ENCODE measurements around the gene HCFC1R1.
A peak's percentile ranks its signal among the peaks of the same experiment; 100 is the strongest.

The HCFC1R1 gene

DNA sequence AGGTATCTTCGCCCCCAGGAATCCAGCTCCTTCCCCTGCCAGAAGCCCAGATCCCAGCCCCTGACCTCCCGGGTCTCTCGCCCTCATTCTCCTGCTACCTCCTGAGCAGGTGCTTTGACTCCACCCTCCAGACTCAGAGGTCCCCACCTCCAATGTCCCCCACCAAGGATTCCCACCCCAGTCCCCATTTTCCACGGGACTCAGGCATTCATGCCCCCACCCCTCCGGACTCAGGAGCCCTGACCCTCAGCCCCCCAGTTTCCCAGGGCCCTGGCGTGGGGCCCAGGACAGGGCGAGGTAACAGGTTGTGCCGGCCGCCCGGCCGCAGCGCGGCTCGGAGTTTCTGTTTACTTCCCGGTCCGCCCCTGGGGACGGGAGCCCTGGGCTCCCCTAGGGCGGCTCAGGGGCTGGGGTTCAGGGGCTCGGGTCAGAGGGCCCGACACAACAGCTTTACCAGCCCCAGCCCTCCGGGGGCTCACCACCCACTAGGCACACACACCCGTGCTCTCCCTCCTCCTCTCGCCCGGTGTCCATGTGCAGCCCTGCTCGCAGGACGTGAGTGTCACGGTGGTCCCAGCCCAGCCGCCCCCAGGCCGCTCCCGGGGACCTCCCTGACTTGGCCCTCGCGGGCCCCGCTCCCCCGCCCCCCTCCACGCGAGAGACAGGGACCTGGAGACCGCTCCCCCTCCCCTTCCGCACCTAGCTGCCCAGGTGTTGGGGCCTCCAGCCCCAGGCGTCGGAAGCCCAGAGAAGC, 12.4 kb upstream of the HCFC1R1 start:
- DNase-seq (ENCODE audit: low spot score) = no peak

DNA sequence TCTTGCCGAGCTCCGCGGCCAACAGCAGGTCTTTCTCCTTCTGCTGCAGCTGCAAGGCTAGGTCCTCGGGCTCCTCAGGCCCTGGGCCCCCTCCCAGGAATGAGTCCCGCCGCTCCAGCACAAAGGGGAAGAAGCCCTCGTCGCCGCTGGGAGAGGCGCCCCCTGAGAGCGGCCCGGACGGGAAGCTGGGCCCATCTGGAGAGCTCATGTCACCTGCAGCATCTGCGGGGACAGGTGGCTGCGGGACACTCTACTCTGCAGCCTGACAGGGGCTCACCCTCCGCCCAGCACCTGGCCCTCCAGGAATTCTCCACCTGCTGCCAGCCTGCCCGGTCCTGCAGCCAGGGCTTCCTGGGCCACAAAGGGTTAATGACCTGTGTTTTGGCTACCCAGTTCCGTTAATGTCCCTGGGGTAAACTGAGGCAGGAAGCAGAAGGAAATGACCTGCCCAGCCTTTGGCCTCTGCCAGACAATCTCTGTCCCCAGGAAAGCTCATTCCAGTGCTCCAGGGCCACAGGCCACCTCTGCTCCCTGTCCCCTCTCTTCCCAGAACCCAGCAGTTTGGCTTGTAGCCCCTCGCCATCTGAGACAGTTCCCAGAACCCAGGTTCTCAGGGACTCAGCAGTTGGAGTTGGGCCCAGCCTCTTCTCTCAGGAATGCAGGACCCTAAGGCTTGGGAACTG, 11.7 kb upstream of the HCFC1R1 start:
- no peak for DNase-seq (ENCODE audit: low spot score)

DNA sequence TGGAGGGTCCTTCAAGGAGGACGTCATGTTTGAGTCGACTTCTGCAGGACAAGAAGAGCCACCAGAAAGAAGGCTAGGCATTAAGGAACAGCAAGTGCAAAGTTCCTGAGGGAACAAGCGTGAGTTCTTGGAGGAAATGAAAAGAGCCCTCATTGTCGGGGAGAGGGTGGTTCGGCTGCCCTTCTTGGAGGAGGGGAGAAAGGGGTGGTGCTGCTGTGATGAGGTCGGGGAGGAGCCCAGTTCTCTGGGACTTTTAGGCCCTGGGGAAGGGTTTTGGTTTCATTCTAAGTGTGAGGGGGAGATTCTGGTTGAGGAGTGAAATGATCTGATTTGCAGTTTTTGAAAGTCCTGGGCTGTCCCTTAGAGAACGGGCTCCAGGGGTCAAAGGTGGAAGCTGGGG, 8.9 kb upstream of the HCFC1R1 start:
- no peak for DNase-seq (ENCODE audit: low spot score)

DNA sequence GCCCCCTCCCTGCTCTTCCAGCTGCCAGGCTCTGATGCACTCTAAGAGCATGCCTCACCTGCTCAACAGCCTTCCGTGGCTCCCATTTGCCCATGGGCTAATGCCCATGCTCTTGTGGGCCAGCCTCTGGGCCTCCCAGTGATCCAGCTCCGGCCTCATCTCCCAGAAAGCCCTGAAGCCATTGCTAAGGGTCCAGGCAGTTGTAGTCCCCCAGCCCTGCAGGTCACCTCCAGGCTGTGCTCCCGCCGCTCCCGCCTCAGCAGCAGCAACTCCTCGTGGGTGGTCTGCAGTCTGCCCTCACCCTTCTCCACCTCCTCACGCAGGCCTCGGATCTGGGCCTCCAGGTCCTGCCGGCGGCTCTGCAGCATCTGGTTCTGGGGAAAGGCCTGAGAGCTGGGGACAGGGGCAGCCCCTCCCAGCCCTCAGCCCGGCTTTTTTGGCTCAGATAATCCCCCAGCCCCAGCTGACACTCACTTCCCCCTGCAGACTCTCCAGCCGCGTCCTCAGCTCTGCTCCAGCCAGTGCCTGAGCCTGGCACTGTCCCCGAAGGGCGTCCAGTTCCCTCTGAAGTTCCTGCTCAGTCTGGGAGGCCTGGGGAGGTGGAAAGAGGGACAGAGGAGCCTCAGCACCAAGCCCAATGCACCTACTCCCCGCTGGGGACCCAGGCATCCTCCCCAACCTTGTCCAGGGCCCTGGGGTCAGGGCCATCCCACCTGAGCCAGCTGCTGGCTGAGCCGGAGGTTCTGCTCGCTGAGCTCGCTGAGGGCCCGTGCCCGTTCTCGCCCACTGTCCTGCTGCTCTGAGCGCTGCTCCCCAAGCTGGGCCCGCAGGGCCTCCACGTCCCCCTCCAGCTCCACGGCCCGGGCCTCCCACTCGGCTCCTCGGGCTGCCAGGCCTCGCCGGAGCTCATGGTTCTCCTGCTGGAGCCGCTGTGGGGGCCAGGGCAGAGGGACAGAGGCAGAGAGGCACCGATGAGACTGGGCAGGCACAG, 6.8 kb upstream of the HCFC1R1 start:
- no peak for DNase-seq (ENCODE audit: low spot score)

DNA sequence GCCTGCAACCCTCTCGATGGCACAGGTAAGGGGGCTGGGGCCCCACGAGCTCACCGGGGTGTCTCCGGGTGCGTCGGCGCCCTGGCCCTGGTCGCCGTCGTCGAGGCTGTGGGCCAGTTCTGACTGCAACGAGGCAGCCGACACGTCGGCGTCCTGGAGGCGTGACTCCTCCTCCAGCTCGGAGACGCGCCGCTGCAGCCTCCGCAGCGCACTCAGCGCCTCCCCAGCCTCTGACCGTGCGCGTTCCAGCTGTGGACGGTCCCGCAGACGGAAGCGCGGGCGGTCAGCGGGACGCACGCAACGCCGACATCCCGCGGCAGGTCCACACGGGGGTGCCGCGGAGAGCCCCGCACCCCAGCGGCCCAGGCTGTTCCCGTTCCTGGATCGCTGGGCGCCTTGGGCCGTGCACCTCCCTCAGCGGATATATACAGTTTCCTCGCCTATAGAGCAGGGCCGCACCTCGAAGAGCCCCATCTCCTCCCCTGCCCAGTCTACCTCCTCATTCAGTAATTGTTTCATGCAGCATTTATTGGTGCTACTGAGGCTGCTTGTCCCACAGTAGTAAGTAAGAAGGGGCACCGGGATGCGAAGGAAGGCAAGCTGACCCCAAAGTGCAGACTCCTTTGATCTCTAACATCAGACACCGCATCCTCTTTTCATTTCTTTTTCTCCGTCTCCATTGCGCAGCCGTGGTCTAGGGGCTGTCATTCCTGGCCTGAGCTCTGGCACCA, 5.9 kb upstream of the HCFC1R1 start:
- peak; percentile 71 for DNase-seq (ENCODE audit: low spot score)

DNA sequence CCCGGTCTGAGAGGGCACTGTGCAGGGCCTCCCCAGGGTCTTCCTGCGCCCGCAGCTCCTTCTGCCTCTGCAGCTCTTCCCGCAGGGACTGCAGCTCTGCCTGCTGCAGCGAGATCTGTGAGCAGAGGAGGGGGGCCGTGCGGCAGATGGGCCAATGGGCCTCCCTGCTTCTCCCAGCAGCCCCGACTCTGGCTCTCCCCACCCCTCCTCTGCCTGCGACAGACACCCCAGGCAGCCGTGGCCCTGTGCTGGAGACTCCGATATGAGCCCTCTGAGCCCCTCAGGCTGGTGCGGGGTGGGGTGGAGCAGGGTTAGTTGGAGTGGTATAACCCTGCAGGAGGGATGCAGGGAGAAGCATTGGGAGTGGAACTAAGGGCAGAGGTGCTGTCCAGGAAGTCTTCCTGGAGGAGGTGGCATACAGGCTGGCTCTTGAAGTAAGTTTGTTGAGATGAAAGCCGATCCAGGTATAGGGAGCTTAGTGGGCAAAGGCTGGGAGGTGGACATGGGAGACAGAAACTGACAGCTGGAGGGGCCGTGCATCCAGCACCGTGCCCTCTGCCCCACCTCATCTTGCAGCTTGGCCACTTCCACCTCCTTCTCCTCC, 5.1 kb upstream of the HCFC1R1 start:
- DNase-seq (ENCODE audit: low spot score) = no peak

DNA sequence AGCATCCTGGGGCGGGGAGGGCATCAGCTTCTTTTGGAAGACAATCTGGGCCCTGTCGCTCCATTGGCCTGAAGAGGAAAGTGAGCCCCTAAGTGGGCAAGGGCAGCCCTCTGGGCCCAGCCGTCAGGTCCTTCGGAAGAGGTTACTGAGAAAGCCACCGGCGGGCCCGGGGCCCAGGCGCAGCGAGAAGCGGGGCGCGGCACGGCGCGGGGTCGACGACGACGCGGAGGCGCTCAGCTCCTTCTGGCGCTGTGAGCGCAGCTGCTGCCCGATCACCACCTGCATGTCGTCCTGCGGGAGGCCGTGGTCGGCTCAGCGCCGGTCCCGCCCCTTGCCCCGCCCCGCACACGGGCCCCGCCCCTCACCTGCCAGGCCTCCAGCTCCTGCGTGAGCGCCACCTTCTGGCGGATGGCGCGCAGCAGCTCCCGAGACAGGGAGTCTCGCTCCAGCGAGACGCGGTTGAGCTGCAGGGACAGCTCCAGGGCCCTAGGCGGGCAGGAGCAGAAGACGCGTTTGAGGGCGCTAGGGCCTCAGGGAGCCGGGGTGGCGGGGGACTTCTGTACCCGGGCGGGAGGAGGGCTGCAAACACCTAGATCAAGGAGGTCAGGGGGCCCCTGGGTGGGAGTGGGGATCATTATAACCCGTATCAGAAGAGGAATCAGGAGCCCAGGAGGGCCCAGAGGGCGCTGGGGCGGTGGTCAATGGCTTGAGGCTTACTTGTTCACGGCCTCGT, 4.4 kb upstream of the HCFC1R1 start:
- DNase-seq (ENCODE audit: low spot score) = no peak

DNA sequence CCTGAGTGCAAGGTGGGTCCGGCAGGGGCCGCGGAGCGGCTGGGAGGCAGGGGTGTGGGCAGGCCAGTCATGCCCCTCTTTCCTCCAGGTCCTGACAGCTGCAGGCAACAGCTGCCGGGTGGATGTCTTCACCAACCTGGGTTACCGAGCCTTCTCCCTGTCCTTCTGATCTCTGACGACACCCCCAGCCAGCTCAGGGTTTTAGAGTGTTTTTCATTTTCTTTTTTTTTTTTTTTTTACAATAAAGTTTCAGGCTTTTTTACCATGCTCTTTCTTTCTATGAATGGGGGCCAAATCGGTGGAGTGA, 3.7 kb upstream of the HCFC1R1 start:
- DNase-seq (ENCODE audit: low spot score) = no peak

DNA sequence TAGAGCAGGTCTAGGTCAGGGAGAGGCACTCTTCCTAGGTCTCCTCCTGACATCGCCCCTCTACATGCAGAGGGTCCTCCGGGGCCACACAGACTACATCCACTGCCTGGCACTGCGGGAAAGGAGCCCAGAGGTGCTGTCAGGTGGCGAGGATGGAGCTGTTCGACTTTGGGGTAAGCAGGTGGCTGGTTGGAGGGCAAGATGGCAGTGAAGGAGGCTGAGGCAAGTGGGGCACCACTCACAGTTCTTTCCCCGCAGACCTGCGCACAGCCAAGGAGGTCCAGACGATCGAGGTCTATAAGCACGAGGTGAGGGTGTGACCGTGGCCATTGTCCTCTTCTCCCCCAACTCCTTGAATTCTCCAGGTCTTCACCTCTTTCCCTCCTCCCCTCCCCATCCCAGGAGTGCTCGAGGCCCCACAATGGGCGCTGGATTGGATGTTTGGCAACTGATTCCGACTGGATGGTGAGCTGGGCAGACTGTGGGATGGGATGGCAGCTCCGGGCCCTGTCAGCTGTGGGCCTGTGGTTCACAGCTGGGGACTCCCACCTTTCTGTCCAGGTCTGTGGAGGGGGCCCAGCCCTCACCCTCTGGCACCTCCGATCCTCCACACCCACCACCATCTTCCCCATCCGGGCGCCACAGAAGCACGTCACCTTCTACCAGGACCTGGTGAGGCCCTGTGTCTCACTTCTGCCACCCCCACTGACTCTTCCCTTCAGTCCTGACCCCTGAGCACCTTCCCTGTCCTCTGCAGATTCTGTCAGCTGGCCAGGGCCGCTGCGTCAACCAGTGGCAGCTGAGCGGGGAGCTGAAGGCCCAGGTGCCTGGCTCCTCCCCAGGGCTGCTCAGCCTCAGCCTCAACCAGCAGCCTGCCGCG, 3.1 kb upstream of the HCFC1R1 start:
- DNase-seq (ENCODE audit: low spot score) = no peak

DNA sequence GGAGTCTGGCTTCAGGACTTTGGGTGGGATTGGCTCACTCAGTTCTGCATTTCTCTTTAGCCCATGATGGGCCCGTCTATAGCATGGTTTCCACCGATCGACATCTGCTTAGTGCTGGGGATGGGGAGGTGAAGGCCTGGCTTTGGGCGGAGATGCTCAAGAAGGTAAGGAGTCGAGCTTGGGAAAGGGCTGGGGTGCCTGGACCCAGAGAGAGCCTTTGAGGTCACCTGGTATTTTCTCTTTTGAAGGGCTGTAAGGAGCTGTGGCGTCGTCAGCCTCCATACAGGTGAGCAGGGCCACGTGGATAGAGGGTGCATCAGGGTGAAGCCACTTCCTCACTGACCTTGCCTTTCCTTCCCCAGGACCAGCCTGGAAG, 2.2 kb upstream of the HCFC1R1 start:
- DNase-seq (ENCODE audit: low spot score) = no peak

DNA sequence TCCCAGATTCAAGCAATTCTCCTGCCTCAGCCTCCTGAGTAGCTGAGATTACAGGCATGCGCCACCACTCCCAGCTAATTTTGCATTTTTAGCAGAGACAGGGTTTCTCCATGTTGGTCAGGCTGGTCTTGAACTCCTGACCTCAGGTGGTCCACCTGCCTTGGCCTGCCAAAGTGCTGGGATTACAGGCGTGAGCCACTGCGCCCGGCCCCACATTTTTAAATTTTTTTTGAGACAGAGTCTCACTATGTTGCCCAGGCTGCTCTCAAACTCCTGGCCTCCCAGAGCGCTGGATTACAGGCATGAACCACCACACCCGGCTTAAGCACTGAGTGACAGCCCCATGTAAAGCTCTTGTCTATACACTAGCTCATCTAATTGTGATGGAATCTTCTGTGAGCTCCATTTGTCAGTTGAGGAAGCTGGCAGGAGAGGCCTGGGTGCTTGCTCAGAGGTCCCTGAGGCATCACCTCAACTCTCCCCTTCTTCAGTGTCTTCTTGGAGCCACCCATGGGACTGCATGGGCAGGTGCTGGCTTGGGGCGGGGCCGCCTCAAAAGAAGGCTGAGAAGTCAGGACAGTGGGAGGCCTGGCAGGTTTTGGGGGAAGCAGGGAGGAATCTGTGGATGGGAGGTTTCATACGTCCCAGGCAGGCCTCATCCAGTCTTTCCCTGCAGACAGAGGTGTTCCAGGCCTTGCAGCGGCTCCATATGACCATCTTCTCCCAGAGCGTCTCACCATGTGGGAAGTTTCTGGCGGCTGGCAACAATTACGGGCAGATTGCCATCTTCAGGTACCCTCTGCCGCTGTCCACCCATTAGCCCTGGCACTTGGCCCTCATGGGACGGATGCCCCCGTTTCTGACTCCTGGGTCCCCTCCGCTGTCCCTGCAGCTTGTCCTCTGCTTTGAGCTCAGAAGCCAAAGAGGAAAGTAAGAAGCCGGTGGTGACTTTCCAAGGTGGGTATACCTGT, 1.6 kb upstream of the HCFC1R1 start:
- no peak for DNase-seq (ENCODE audit: low spot score)

DNA sequence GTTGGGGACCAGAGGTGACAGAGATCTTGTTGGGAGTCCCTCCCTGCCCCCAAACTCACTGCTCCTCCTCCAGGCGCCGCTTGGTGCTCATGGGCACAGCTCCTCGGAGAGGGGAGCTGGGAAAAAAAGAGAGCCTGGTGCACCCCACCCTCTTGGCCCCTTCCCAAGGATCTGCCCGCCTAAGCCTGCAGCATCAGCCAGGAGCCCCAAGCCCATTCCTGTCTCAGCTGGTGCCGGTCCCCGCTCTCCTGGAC, 400 bp downstream of the HCFC1R1 start:
- DNase-seq (ENCODE audit: low spot score) = peak; percentile 56

DNA sequence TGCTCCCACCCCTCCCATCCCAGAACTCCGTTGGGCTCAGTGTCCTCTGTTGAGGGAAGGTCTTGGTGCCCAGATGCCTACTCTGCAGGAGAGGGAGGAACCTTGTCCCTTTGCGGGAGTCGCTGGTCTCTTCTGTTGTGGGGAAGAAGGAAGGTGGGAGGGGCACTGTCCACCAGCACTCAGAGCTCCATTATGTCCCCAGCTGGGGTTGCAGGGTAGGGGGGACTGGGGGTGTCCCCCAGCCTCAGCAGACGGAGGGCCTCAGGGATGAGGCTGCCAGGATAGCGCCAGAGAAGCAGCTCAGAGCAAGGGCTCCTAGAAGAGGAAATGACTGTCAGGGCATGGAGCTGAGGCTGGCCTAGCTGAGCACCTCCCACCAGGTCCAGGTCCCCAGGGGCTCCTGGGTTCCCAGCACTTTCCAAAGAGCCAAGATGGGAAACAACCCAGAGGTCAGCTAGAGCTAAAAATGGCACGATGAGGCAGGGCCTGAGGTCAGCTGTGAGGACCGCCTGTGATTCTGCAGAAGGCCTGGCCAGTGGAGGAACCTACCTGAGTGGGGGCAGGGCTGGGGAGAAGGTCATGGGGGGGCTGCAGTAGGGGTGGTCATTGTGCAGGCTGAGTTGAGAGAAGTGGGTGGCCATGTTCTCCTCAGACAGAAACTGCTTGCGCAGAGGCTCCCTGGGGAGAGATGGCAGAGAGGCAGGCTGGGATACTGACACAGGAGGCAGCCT, 893 bp downstream of the HCFC1R1 start:
- DNase-seq (ENCODE audit: low spot score) = peak; percentile 54

DNA sequence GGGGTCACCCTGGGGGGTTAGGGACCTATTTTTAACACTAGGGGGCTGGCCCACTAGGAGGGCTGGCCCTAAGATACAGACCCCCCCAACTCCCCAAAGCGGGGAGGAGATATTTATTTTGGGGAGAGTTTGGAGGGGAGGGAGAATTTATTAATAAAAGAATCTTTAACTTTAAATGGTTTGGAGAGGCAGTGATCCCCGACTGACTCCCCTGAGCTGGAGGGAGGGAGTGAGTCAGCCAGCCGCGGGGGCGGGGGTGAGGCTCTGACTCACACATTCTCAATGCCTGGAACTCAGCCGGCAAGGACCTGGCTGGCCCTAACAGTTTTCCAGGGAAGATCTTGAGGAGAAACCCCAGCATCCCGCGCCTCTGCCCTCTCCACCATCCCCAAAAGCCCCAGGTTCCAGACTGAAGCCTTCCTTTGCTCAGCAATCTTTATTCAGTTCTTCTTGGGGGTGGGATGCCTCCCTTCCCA, 1.5 kb downstream of the HCFC1R1 start:
- peak; percentile 95 for DNase-seq (ENCODE audit: low spot score)

DNA sequence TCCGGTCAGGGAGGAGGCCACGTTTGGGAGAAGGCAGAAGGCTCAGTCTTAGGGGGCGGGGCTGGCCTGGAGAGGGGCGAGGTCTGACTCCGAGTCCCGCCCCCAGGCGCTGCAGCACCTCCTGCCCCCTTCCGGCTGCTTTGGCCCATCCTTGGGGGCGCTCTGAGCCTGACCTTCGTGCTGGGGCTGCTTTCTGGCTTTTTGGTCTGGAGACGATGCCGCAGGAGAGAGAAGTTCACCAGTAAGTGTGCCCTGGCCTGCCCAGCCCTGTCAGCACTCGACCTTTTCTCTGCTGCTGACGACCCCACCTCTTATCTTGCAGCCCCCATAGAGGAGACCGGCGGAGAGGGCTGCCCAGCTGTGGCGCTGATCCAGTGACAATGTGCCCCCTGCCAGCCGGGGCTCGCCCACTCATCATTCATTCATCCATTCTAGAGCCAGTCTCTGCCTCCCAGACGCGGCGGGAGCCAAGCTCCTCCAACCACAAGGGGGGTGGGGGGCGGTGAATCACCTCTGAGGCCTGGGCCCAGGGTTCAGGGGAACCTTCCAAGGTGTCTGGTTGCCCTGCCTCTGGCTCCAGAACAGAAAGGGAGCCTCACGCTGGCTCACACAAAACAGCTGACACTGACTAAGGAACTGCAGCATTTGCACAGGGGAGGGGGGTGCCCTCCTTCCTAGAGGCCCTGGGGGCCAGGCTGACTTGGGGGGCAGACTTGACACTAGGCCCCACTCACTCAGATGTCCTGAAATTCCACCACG, 2.1 kb downstream of the HCFC1R1 start:
- peak; percentile 84 for DNase-seq (ENCODE audit: low spot score)

DNA sequence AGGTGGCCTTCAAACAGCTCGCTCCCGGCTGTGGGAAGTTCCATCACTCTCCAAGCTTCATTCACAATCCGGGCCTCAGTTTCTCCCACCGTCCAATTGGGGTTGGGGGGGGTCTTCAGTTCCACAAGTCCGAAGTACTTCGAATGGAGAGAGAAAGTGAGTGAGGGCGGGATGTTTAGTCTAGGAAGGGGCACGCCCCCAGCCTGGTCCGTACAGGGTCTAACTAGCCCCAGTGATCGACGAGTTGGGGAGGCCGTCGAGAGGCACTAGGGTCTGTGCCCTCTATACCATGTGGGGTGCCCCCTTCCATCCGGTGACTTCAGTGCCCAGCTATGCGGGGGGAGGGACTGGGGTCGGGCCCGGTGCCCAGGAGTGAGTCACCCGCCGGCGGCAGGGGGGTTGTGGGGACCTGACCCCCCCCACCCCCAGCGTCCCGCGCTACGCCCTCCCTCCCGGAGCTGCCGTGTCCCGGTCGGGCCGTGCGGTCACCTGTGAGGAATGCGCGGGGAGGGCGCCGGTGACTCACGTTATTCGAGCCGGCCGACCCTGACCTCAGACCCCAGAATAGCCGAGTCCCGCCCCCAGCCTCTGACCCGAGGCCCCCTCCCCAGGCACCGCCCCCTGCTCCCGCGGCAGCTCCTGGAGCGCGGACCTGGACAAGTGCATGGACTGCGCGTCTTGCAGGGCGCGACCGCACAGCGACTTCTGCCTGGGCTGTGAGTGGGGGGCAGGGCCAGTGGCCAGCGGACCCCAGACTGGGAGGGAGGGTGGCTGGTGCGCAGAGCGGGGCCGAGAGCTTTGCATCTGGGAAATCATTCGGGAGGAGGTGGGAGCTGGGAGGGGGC, 2.9 kb downstream of the HCFC1R1 start:
- DNase-seq (ENCODE audit: low spot score) = peak; percentile 93

DNA sequence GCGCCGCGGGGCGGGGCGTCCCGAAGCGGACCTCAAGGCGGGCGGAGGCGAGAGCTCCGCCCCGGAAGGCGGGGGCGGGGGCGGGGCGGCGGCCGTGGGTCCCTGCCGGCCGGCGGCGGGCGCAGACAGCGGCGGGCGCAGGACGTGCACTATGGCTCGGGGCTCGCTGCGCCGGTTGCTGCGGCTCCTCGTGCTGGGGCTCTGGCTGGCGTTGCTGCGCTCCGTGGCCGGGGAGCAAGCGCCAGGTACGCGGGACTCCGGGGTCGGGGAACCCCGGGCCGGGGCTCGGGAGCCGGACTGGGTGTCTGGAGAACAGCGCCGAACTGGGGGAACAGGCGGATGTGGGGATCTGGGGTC, 3.5 kb downstream of the HCFC1R1 start, which contains the start of gene TNFRSF12A:
Gene TNFRSF12A (plus strand): TSS at position 122 of the 357 bp plus-strand sequence. CDS start 30 bp downstream, at position 152.
- peak; percentile 89 for DNase-seq (ENCODE audit: low spot score)

Measured in hepatic stellate cell (primary cell).